H1 (cell line): ENCODE results near the gene PDE4D. TPM values are rescaled to one million over a fixed set of nuclear protein-coding genes. Genes with fewer than 3 reads are reported as not detected.

Experiments
- CTCF ChIA-PET: fragments of 300-600 bp; sonication (Branson Sonifier 250); formaldehyde crosslinking; loops from one replicate; lab custom pipeline; 2021; ENCODE audit not compliant: partially characterized antibody; lab: Charles Lee
- POLR2A ChIA-PET: fragments of 300-600 bp; sonication (Branson Sonifier 250); formaldehyde crosslinking; loops from one replicate; lab custom pipeline; 2021; ENCODE audit warnings: inconsistent platforms; ENCODE audit not compliant: partially characterized antibody; lab: Charles Lee
- DNase-seq, 2 experiments: peaks; one replicate each; pipeline versions ENCODE4 v3.0.0 to v3.0.0-alpha.2; 2010 to 2022; ENCODE audit warnings: low spot score in 2 of 2, low read depth in 1 of 2, mixed read lengths in 1 of 2
- FAIRE-seq: peaks from 2 replicates; lab custom pipeline; 2011; peaks lifted over from hg19 to GRCh38; lab: Jason Lieb, UNC
- H2AFZ ChIP-seq: 2 replicates; pipeline ENCODE4 v1.8.1; 2012; ENCODE audit warnings: low read length, inconsistent platforms
- H2AK5ac ChIP-seq: 2 replicates; pipeline ENCODE4 v1.6.1; 2013; ENCODE audit warnings: low read depth, low read length
- H2BK120ac ChIP-seq: replicated peaks from 2 replicates; pipeline ENCODE3; 2013; ENCODE audit warnings: low read depth, low read length, inconsistent platforms
- H2BK12ac ChIP-seq: 2 replicates; pipeline ENCODE4 v1.6.1; 2013; ENCODE audit warnings: low read depth, low read length
- H2BK15ac ChIP-seq: 2 replicates; pipeline ENCODE4 v1.6.1; 2013; ENCODE audit warnings: low read length
- H2BK20ac ChIP-seq: 2 replicates; pipeline ENCODE4 v1.6.1; 2013; ENCODE audit warnings: low read length
- H2BK5ac ChIP-seq: 2 replicates; pipeline ENCODE4 v1.6.1; 2013; ENCODE audit warnings: low read depth, low read length
- H3K14ac ChIP-seq: 2 replicates; pipeline ENCODE4 v1.6.1; 2013; ENCODE audit warnings: inconsistent platforms; ENCODE audit not compliant: insufficient read length
- H3K18ac ChIP-seq: 2 replicates; pipeline ENCODE4 v1.6.1; 2013; ENCODE audit warnings: low read length; ENCODE audit errors: extremely low read depth
- H3K23ac ChIP-seq: 2 replicates; pipeline ENCODE4 v1.6.1; 2013; ENCODE audit warnings: inconsistent platforms; ENCODE audit not compliant: insufficient read length
- H3K23me2 ChIP-seq: 2 replicates; pipeline ENCODE4 v1.6.1; 2013; ENCODE audit warnings: low read depth, low read length
- H3K27ac ChIP-seq: 2 replicates; pipeline ENCODE4 v1.6.1; 2011; ENCODE audit warnings: low read depth, low read length, inconsistent platforms
- H3K27me3 ChIP-seq, 4 experiments: replicated peaks in 1 of 4; 1 replicate in 1 of 4; 2 replicates in 3 of 4; pipeline versions ENCODE4 v1.6.1 to v1.8.1; 2011 to 2013; ENCODE audit warnings: low read length in 3 of 4, mild to moderate bottlenecking in 3 of 4, inconsistent platforms in 2 of 4, mixed read lengths in 2 of 4, moderate library complexity in 1 of 4; ENCODE audit not compliant: control insufficient read depth in 3 of 4, insufficient read depth in 3 of 4; ENCODE audit errors: extremely low read depth in 1 of 4
- H3K36me3 ChIP-seq, 4 experiments: 2 replicates each; pipeline versions ENCODE4 v1.6.1 to v1.8.1; 2011 to 2013; ENCODE audit warnings: mild to moderate bottlenecking in 4 of 4, low read length in 3 of 4, moderate library complexity in 2 of 4, control low read depth in 1 of 4, inconsistent platforms in 1 of 4; ENCODE audit not compliant: insufficient read depth in 4 of 4, control insufficient read depth in 2 of 4
- H3K4ac ChIP-seq: replicated peaks from 2 replicates; pipeline ENCODE3; 2013; ENCODE audit warnings: low read length, low read depth, mixed read lengths, inconsistent platforms; ENCODE audit not compliant: insufficient read length
- H3K4me1 ChIP-seq, 4 experiments: replicated peaks in 1 of 4; 1 replicate in 1 of 4; 2 replicates in 3 of 4; pipeline versions ENCODE4 v1.6.1 to v1.8.1; 2011 to 2013; ENCODE audit warnings: low read length in 3 of 4, inconsistent platforms in 2 of 4, mixed read lengths in 1 of 4; ENCODE audit not compliant: insufficient read depth in 4 of 4, control insufficient read depth in 3 of 4
- H3K4me2 ChIP-seq, 2 experiments: 2 replicates each; pipeline versions ENCODE4 v1.6.1 to v1.8.1; 2011 to 2013; ENCODE audit warnings: low read depth in 2 of 2, low read length in 2 of 2, control low read depth in 1 of 2, inconsistent platforms in 1 of 2, mild to moderate bottlenecking in 1 of 2; ENCODE audit not compliant: insufficient read depth in 1 of 2
- H3K4me3 ChIP-seq, 4 experiments: fragments of 200-600, 300-600 bp in 1 of 4; sonication (generic), shearing (Covaris generic), sonication (Bioruptor Twin) in 1 of 4; 2 replicates each; pipeline versions ENCODE4 v1.5.1 to v1.8.1; 2011 to 2016; ENCODE audit warnings: low read length in 4 of 4, low read depth in 3 of 4, control low read depth in 2 of 4, inconsistent platforms in 2 of 4, mild to moderate bottlenecking in 2 of 4, mixed read lengths in 1 of 4, moderate library complexity in 1 of 4; ENCODE audit not compliant: insufficient read depth in 2 of 4; ENCODE audit errors: extremely low read depth in 1 of 4
- H3K56ac ChIP-seq: replicated peaks from 2 replicates; pipeline ENCODE3; 2013; ENCODE audit warnings: low read depth, mild to moderate bottlenecking, mixed read lengths, low read length, inconsistent platforms; ENCODE audit not compliant: insufficient read length
- H3K79me1 ChIP-seq: 2 replicates; pipeline ENCODE4 v1.6.1; 2013; ENCODE audit warnings: low read depth, low read length, control low read depth
- H3K79me2 ChIP-seq, 2 experiments: 2 replicates each; pipeline versions ENCODE4 v1.6.1 to v1.8.1; 2012 to 2013; ENCODE audit warnings: low read length in 2 of 2, mild to moderate bottlenecking in 2 of 2, inconsistent platforms in 1 of 2; ENCODE audit not compliant: insufficient read depth in 2 of 2, control insufficient read depth in 1 of 2
- H3K9ac ChIP-seq, 4 experiments: replicated peaks in 1 of 4; 1 replicate in 1 of 4; 2 replicates in 3 of 4; pipeline versions ENCODE4 v1.6.1 to v1.8.1; 2011 to 2013; ENCODE audit warnings: low read depth in 3 of 4, low read length in 3 of 4, control low read depth in 2 of 4, mild to moderate bottlenecking in 2 of 4, moderate library complexity in 2 of 4, inconsistent platforms in 1 of 4; ENCODE audit errors: extremely low read depth in 1 of 4
- H3K9me3 ChIP-seq, 2 experiments: 2 replicates each; pipeline versions ENCODE4 v1.6.1 to v1.8.1; 2012 to 2013; ENCODE audit warnings: mild to moderate bottlenecking in 2 of 2, moderate library complexity in 2 of 2, control low read depth in 1 of 2, inconsistent platforms in 1 of 2, low read depth in 1 of 2, low read length in 1 of 2, mixed read lengths in 1 of 2; ENCODE audit not compliant: insufficient read depth in 2 of 2
- H4K20me1 ChIP-seq, 2 experiments: replicated peaks in 1 of 2; 2 replicates each; pipeline versions ENCODE3 to v1.8.1; 2011 to 2013; ENCODE audit warnings: inconsistent platforms in 2 of 2, low read length in 2 of 2, mild to moderate bottlenecking in 1 of 2; ENCODE audit not compliant: insufficient read depth in 2 of 2, control insufficient read depth in 1 of 2
- H4K5ac ChIP-seq: 2 replicates; pipeline ENCODE4 v1.6.1; 2013; ENCODE audit warnings: low read length, low read depth, mixed read lengths, inconsistent platforms; ENCODE audit not compliant: insufficient read length
- H4K8ac ChIP-seq: 2 replicates; pipeline ENCODE4 v1.8.0; 2013; ENCODE audit warnings: mild to moderate bottlenecking, moderate library complexity, low read length, inconsistent platforms; ENCODE audit not compliant: insufficient read depth; ENCODE audit errors: extremely low read depth
- H4K91ac ChIP-seq: replicated peaks from 2 replicates; pipeline ENCODE3; 2013; ENCODE audit warnings: low read length, mixed read lengths, inconsistent platforms; ENCODE audit not compliant: insufficient read length
- BACH1 ChIP-seq: IDR thresholded peaks from 2 replicates; pipeline ENCODE4 v1.6.1; 2012; ENCODE audit warnings: low read length, improper control_type of control experiment
- RNF2 ChIP-seq: fragments of 200-900, 300-1000 bp; sonication (generic); IDR thresholded peaks from 2 replicates; pipeline ENCODE4 v1.7.1; 2016; ENCODE audit warnings: borderline replicate concordance, low read depth, mild to moderate bottlenecking, antibody characterized with exemption, low read length; ENCODE audit not compliant: poor library complexity, severe bottlenecking; ENCODE audit errors: missing control alignments
- WGBS, 2 experiments: shearing (Covaris generic) in 1 of 2; methylation state at CpG; one replicate each; pipeline versions ENCODE4 v1.1.6 to v1.1.7; 2013 to 2015; ENCODE audit warnings: low lambda C conversion rate in 2 of 2, mixed read lengths in 2 of 2, inconsistent platforms in 1 of 2, low coverage in 1 of 2, missing lambda C conversion rate in 1 of 2; ENCODE audit not compliant: insufficient replicate concordance in 2 of 2, insufficient coverage in 1 of 2, insufficient read length in 1 of 2; ENCODE audit errors: extremely low coverage in 1 of 2, missing lambda C conversion rate in 1 of 2; 5-methylcytosine and 5-hydroxymethylcytosine counted together
- polyA plus RNA-seq, 7 experiments: library from polyadenylated mRNA; depleted of rRNA in 3 of 7; stranded (reverse) in 5 of 7; unstranded in 2 of 7; fragments of >200 nt in 5 of 7; fragments of 200-250 nt in 2 of 7; gene quantifications; 1 replicate in 5 of 7; 2 replicates in 1 of 7; 4 replicates in 1 of 7; pipeline versions ENCODE4 v1.2.1 to v1.2.3, GENCODE V29; 2011 to 2013; ENCODE audit warnings: missing spikeins in 2 of 7, mixed read lengths in 2 of 7
- total RNA-seq: library from RNA; stranded (reverse); fragmentation: NEBNext Ultra II Directional; extraction: Animal tissue kit (Norgen Biotek cat#: 25700); gene quantifications from 2 replicates; pipeline ENCODE4 v1.2.1, GENCODE V29; 2021

PDE4D gene
- total and polyA plus RNA-seq, 2 of the 8 experiments (the other 6 are each of a cell fraction or from before 2014, with no cell fraction given) = 2.3 to 3.7 TPM

DNA sequence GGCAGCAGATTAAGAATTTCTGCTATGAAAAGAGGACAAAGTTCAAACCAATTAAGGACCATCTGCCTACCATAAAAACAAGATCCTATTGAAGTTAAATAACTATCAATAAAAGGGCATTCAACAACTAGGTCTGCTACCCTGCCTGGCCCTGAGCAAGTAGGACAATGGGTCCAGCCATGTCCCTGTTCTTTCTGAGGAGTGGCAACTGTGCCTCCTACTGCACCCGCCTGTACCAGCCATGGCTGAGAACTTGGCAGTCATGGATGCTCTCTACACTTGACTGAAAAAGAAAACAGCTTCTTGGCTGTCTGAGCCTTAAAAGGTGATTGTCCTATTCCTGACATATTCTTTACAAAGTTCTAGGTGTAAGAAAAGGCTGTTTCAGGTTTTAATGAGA, 652.4 kb downstream of the PDE4D start:
- Histone ChIP-seq H3K14ac (no peak overlapping the region), H2BK5ac (no peak overlapping the region), H3K4me3 (no peak overlapping the region), H2BK120ac (no peak overlapping the region), H3K23me2 (no peaks in the 10 kb centered on the region), H3K18ac (no peak overlapping the region), H2AK5ac (no peak overlapping the region), H3K4ac (no peak overlapping the region), H3K56ac (no peak overlapping the region), H4K91ac (no peak overlapping the region), H4K20me1 (no peaks in the 10 kb centered on the region), H2BK15ac (no peak overlapping the region), H3K36me3 (no peaks in the 10 kb centered on the region), H3K9ac (no peak overlapping the region), H3K27ac (no peak overlapping the region), H2BK12ac (no peak overlapping the region), H2BK20ac (no peak overlapping the region), H3K4me2 (no peak overlapping the region), H4K8ac (no peak overlapping the region), H2AFZ (no peak overlapping the region), H3K4me1 (peaks cover 0 to 3% (median 0%) of the 10 kb centered on the region in 4 experiments; a peak in 1 of 7 replicates), H4K5ac (no peak overlapping the region), H3K9me3 (no peaks in the 10 kb centered on the region), H3K23ac (no peak overlapping the region), H3K27me3 (no peaks in the 10 kb centered on the region), H3K79me1 (no peaks in the 10 kb centered on the region), H3K79me2 (no peaks in the 10 kb centered on the region)
- ChIA-PET POLR2A (no interaction called here), CTCF (no interaction called here)
- DNase-seq (no peak), FAIRE-seq (no peak)
- 94% methylated on average over 1 of the region's 1 CpG; no CpG with 5 or more reads in 1 of the 2 experiments for WGBS, 2 experiments
- TF ChIP-seq BACH1 (no peak), RNF2 (no peak)
